NK-92 (cell line): Measurements from ENCODE around the gene ARHGAP22.

Experiments used
- DNase-seq: peaks from one replicate; lab custom pipeline; 2025; ENCODE audit not compliant: unreplicated experiment; lab: John Stamatoyannopoulos, UW

ARHGAP22 gene

DNA sequence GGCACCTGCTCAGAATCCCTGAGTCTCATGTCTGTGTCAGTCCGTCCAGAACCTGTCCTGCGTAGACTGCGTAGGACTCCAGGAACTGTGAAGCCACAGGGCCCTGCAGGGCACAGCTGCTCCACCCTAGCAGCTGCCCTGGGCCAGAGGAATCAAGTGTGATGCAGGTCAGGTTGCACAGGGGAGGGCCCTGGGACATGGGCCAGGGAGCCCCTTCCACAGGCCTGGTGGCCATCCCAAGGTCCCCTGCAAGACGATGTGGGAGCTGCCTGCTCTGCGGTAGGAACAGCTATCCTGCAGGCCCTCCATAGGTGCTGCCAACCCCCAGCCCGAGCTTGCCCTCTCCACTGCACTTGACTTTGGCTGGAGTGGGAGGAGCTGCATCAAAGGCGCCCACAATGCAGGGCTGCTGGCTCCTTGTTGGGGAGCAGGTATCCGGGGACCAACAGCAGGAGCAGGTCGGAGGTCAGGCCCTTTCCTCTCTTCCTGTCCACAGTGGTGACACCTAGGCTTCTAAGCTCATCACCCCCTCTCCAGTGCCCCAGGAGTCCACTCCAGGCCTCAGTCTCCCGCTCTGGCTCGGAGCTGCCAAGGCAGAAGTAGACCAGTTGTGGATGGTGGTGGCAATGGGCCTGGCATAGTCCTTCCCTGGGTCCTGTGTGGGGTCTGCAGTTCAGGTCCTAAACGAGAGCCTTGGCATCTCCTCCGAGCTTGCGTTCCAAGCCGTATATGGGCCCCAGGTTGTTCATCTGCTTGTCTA is 149.3 kb downstream of the ARHGAP22 start:
- no peak for DNase-seq

DNA sequence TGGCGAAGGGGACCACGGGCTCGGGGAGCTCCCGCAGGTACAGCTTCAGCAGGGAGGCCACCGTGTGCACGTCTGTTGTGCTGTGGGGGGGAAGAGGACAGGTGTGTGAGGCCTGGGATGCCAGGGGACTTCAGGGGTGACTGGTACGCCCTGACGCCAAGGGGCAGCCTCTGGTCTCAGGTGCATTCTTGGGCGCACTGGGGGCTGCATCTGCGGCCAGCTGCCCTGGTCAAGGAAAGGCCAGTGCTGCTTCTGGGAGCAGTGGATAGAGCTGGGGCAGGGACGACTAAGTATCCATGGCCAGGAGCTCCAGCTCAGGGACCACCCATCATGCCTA is 149.8 kb downstream of the ARHGAP22 start:
- no peak for DNase-seq

DNA sequence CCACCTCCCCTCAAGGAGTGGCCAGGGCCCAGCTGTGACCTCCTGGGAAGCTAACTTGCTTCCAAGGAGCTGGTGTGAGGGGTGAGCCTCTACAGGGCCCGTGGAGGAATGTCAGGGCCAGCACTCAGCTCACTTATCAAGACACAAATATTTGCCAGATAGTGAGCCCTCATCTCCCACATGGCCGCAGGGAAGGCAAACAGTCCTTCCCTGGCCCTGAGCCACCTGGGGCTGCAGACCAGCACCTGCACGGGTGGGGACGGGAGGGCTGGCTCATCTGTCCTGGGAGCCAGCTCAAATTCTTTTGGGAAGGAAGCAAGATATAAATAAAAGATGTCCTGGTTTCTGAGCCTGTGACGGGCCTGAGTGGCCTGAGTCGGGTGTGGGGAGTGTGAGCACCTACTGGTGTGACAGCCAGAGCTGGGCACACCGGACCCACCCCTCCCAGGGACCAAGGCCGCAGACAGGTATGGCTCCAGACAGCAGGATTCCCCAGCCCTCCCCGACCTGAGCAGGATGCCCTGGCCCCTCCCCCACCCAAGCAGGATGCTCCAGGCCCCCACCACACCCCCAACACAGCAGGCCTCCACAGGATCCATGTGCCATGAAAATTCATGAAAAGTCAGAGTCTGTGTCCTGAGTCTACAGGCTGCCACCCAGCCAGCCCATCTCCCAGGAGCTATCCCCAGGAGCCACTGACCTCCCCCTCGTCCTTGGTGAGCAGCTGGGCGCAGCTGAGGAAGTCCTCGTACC is 150.4 kb downstream of the ARHGAP22 start:
- DNase-seq, result no peak

DNA sequence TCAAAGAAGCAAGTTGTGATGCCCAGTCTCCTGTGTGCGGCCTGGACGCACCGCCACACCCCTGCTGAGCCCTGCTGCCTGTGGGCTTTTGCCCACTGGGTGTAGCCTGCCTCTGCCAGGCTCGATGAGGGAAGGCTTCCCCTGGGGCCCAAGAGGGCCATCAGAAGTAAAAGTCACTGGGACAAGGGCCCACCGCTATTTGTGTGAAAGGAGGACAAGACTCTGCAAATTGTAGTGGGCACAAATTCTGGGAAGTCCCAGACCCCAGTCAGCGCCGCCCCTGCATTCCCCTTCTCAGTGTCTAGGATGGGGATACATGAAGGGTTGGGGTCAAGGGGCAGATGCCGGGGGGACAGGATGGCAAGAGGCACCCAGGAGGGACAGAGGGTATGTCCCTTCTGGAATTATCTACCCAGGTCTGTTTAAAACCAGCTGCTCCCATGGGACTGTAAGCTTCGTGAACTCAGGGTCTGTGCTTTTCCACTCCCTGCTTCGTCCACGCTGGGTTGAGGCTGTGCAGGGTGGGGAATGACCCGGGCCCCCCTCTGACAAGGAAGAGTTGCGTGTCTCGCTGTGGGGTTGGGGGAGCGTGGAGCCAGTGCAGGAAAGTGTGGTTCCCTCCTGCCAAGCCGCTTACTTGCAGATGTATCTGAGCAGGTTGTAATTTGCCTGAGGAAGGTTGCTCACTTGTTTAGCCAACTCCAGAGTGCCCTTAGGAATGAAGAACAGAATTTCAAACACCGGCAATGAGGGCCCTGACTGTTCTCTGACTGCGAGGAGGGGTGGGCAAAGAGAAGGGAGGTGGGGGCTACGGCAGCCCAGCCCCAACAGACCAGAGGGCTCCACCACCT is 151.2 kb downstream of the ARHGAP22 start:
- no peak for DNase-seq

DNA sequence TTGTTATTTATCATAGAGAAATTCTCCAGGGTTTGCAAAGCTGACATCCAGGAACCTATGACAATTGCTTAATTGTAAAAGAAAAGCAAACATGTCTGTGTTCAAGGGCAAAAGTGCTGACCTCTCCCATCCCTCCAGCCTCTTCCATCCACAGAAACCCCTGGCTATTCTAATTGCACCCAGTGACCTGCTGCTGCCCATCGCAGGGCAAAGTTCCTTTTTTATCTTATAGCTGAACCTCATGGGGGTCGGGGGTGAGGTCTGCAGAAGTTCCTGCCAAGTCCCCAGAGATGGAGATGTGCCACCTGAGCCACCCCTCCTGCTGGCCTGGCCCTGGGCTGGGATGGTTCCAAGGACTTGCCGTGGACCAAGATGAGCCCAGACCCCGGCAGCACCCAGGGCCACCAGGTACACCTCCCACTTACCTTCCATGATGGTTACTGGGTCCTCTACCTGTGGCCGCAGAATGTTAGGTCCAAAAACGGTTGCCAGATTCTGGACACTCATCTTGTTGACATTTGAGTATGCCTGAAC is 151.9 kb downstream of the ARHGAP22 start:
- DNase-seq, result no peak

DNA sequence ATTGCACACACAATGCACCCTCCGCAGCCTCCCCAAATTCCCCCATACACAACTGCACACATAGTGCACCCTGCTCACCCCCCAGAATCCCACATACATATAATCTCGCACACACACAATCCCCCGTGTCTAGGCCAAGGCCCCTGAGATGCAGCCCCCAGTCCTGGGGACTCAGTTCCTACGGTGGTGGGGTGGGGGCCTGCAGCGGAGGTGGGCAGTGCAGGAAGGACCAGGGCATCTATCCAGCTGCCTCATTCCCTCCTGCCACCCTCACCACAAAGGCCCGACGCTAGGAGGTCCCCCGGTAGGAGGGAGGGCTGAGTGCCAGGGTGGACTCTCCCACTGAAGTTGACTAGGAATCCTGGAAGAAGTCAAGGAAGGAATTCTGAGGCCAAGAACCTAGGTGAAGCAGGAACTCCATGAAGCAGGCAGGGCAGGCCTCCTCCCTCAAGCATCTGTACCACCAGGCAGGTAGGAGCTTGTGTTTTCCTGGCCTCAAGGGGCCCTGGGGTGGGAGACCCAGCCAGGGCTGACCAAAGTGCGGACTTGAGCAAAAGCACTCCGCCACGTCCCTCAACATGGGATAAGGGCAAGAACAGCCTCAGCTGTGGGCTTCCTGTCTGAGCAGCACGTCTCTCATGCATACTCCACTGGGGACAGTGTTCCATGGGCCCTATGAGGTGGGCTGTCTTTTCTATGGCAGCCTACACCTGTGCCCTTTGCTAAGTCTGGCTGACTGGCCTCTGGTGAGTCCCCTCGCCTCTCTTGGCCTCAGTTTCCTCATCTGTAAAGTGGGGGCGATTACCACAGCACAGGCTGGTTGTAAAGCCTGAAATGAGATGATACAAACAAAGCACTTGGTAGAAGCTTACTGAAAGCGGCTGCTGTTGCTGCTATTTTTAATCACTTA is 152.6 kb downstream of the ARHGAP22 start:
- no peak for DNase-seq

DNA sequence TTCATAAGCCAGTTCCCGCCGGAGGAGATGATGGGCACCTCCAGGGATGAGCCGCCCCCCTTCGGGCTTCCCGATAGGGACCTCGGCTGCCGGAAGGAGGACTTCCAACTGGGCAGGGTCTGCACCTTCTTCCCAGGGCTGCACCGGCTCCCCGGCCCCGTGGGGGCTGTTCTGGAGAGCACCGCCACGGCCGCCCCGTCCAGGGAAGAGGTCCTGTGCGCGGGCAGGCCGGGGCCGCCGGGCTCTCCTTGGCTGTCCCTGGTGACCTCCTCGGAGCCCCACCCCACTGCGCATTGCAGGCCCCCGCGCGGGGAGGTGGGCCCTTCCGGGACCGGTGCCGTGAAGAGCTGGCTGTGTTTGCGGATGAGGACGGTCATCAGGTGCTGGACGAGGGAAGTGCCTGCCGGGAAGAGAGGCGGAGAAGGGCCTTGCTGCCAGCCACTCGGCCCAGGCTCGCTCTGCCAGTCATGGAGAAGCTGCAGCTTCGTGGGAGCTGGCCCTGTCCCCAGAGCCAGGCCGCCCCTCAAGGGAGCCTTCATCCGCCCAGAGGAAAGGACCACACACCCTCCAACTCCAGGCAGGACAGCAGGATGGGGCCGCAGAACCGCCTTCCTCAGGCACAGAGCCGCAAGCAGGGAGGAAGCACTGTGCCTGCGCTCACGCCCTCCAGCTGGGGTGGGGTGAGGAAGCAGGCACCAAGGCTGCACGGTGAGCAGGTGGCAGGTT is 154.0 kb downstream of the ARHGAP22 start:
- no peak for DNase-seq

DNA sequence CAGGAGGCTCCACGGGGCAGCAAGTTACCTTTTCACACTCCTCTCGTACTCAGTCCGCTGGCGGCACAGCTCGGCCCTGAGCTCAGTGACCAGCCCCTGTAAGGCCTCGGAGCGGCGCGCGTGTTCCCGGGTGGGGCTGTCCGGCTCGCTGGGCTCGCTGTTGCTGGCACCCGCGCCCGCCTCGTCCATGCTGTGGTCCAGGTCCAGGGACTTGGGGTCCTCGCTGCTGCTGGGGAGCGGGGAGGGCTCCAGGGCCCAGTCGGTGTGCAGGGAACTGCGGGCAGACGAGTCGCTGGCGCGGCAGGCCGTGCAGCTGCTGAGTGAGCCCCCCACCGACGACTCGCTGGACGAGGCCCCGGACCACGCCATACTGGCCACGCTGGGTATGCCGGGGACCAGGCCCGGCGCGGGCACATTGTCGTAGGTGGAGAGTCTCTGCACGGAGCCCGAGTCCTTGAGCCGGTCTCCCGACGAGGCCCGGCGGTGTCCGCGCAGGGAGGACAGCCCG is 154.6 kb downstream of the ARHGAP22 start:
- DNase-seq, result no peak

DNA sequence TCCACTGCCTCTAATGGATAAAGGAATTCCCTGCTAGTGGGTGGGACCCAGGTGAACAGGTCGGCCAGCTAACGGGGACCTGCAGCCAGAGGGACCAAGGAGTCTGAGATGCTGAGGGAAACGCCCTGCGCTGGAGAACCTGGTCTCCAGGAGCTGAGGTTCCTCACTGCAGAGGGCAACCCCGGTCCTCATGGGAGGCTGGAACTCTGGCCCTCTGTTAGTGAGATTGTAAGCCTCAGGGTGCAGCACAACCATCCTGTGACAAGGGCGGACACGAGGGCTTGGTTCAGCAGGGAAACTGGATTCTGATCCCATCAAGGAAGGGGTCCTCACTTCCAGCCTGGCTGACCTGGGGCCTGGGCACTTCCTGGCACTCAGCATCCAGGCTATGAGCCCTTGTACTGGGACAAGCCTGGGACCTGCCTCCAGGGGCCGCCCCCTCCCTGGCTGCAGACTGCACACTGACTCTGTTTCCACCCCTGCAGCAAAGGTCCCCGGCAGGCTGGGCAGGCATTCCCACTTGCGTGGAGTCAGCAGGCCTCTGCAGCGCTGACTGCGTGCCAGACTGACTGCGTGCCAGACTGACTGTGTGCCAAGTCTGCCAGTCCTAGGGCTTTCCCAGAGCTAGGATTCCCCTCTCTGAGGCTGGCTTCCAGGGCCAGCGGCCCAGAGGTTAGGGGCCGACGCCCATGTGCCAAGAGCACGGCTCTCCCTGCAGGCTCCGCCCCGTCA is 155.2 kb downstream of the ARHGAP22 start:
- DNase-seq, result no peak

DNA sequence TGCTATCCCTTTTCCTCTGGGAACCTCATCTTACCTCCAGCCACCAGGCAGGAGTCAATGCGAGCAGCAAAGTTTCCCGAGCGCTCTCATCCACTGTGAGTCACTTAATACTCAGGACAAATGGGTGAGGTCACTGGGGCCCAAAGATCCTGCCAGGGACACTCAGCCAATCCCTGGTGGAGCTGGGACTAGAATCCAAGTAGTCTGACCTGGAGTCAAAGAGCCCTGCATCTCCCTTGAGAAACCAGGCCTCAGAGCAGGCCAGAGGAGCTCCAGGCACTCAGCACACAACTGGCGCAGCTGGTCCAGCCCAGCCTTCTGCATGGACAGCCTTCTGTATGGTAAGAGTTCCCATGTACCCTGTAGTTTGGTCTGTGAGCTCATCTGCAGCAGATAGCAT is 156.1 kb downstream of the ARHGAP22 start:
- DNase-seq, result no peak

DNA sequence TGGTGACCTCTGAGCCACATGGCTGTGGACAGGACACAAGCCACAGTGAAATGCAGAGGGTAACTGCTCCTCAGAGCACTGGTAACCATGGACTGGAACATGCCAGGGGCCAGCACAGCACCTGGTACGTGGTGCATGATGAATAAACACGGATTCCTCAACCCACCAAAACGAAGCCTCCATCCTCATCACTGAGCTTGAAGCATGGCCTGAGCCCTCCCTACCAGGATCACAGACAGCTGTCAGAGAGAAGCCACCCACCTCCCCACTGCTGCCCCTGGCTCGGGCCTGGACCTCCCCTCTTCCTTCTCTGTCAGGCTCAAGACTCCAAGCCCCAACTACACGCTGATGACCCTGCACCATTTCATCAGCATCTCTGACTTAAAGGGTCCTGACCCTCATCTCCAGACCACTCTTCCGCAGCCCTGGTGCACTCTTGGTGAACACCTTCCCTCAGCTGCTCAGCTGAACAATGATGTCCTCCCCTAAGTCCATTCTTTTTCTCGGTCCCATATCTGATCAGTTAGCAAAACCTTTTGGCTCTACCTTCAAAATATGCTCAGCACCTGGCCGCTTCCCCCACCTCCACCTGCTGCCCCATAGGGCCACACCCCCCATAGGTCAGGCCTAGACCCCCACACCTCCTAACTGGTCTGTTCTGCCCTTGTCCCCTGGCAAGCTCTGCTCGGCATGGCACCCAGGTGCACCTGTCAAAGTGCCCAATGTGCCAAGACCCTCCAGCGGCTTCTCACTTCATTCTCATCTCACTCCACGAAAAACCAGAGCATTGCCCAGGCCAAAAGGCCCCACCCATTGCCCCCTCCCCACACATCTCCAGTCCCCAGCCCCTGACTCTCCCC is 157.3 kb downstream of the ARHGAP22 start:
- no peak for DNase-seq

DNA sequence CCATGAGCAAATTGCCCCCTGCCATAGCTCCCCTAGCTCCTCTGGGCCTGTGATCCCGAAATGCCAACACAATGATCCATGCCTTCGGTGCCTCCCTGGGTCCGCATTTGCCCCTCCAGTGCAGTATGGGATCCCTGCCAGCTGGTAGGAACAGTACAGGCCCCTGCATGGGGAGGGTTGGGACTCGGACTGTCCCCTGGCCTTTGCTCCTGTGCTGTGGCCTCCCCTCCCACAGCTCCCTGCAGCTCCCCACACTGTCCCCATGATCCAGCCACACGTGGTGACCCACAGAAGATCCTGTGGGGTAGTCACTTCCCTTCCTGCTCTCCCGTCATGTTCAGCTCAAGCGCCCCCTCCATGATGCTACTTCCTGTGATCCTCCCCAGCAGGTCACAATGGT is 158.1 kb downstream of the ARHGAP22 start:
- DNase-seq, result no peak

DNA sequence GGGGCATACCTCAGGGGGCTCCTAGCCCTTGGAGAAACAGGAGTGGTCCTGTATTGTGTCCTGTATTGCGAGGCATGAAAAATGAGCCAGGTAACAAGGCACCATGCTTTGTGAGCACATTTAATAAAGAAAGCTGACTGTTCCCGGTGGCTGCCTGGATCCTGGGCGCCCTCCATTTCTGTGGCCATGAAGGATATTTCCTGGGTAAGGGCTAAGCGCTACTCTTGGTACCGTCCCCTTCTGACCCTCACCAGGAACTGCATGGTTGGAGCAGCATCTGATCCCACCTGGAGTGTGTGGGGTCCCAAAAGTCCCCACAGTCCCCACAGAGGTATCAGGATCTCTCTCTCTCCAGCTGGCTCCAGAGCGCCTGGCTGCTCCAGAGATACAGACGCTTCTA is 158.9 kb downstream of the ARHGAP22 start:
- no peak for DNase-seq

DNA sequence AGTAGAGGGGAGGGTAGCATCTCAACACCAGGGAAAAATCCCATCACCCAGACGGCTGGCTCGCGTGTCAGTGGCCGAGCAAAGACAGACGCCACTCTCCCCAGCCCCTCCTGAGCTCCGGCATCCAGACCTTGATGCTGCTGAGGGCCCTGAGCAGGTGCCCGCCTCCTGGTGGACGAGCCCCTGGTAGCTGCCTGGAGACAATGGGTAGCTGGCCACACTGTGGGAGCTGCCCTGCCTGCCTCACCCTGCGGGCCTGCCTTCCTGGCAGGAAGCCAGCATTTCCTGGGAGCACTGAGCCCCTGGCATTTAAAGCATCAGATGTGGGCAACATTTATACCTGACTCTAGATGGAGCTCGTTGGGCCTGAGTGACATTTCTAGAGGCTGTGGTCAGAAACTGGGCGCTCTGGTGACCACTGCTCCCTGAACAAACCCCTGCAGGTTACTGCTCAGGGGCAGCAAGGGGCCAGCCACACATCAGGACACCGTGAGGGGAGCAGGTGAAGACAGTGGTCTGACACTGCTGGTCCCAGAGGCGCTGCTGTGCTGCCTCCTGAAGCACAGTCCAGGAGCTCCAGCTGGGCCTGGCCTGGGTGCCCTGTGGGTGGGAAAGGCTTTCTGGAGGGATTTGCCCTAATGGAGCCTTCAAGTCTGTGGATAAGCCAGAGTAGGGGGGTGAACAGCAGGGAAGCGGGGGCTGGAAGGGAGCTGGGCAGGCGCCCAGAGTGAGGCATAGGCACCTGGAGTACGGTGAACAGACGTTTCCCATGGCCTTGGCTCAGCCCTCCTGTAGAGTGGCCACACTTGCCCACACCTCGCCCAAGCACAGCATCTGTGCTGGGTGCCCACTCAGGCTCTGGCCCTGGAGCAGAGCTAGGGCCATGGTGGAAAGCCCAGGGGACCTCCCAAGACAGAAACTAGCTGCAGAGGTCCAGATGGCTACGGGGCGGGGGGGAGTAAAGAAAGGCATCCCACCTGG is 159.7 kb downstream of the ARHGAP22 start:
- no peak for DNase-seq

DNA sequence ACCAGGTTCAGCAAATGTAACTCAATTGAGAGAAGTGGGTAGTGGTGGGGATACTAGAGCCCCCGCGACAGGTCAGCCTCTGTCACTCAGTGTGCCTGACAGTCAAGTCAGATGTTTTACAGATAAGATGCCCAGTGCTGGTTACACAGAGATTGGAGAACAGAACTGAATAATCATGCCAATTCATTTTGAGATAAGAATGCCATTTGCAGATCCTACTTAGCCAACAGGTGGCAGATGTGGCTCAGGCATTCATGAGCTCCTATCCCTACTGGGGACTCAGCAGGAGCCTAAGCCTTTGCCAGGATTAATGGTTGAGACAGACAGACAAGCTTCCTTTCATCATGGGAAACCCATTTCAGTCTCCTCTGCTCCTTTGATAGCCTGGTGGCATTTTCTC is 160.6 kb downstream of the ARHGAP22 start:
- DNase-seq, result no peak

DNA sequence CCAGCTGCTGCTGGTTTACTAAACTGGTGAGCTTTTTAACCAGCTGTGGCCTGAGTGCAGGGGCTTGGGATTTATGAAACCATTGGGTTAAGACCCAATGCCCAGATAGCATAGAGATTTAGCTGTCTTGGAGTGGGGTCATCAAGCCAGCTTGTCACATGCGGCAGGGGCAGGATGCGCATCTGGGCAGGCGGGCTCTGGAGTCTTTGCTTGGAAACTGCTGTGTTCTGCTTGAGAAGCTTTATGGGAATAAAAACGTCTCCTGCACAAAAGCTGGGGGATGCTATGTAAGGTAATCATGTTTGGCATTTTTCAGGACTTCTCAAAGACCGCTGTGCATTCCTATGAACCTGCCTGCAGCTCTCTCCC is 162.1 kb downstream of the ARHGAP22 start:
- no peak for DNase-seq
